HepG2 (cell line): ENCODE data around the gene COX6B1. TPM values are rescaled to one million over a fixed set of nuclear protein-coding genes. Genes with fewer than 3 reads are reported as not detected.

Experiments used
- ATAC-seq: fragments of 200-7000 bp; cut with Tn5 transposase; 3 replicates; pipeline ENCODE4 v1.9.1; 2020; ENCODE audit warnings: mild to moderate bottlenecking, moderate library complexity
- BruUV-seq: library from RNA; stranded (reverse); fragments of 400-500 nt; replicated peaks from 2 replicates; lab custom pipeline; 2021; lab: Mats Ljungman, UMichigan
- CTCF ChIA-PET: fragments of 300-600 bp; formaldehyde crosslinking; extraction: SDS; loops from one replicate; lab custom pipeline; 2021; ENCODE audit warnings: low total read pairs, inconsistent platforms, low intra/inter-chr PET ratio; lab: Yijun Ruan, JAX
- POLR2A ChIA-PET: fragments of 350-600 bp; sonication (Branson Sonifier 250); formaldehyde crosslinking; loops from one replicate; lab custom pipeline; 2020; ENCODE audit warnings: antibody characterized with exemption, inconsistent platforms; lab: Yijun Ruan, JAX
- DNase-seq: peaks from one replicate; pipeline ENCODE4 v3.0.0-alpha.2; 2015; ENCODE audit warnings: low spot score
- FAIRE-seq: peaks from 3 replicates; lab custom pipeline; 2011; peaks lifted over from hg19 to GRCh38; lab: Jason Lieb, UNC
- H2AFZ ChIP-seq: one replicate; pipeline ENCODE4 v1.6.1; 2011; ENCODE audit warnings: low read length, inconsistent platforms
- H3K27ac ChIP-seq: fragments of 300-600 bp; 3 replicates; pipeline ENCODE4 v1.8.0; 2011; ENCODE audit warnings: mixed run types, mild to moderate bottlenecking, mixed read lengths, low read length, inconsistent platforms; ENCODE audit not compliant: insufficient read depth; ENCODE audit errors: extremely low read length
- H3K27me3 ChIP-seq, 2 experiments: fragments of 200-600 bp in 1 of 2; 2 replicates in 1 of 2; 3 replicates in 1 of 2; pipeline versions ENCODE4 v1.6.0 to v1.8.0; 2011; ENCODE audit warnings: low read length in 2 of 2, mild to moderate bottlenecking in 2 of 2, moderate library complexity in 2 of 2, inconsistent platforms in 1 of 2; ENCODE audit not compliant: insufficient read depth in 2 of 2, control insufficient read depth in 1 of 2
- H3K36me3 ChIP-seq, 2 experiments: fragments of 200-600 bp in 1 of 2; replicated peaks in 1 of 2; 2 replicates in 1 of 2; 3 replicates in 1 of 2; pipeline versions ENCODE4 v1.5.1 to v1.8.0; 2011; ENCODE audit warnings: low read length in 2 of 2, inconsistent platforms in 1 of 2; ENCODE audit not compliant: insufficient read depth in 2 of 2, control insufficient read depth in 1 of 2
- H3K4me1 ChIP-seq: 2 replicates; pipeline ENCODE4 v1.5.1; 2012; ENCODE audit warnings: low read length, inconsistent platforms; ENCODE audit not compliant: insufficient read depth
- H3K4me2 ChIP-seq: 2 replicates; pipeline ENCODE4 v1.6.0; 2011; ENCODE audit warnings: low read depth, low read length, inconsistent platforms
- H3K4me3 ChIP-seq, 3 experiments: fragments of 200-600 bp in 1 of 3; sonication (generic), shearing (Covaris generic) in 1 of 3; replicated peaks in 1 of 3; 2 replicates each; pipeline ENCODE4 v1.5.1; 2011 to 2016; ENCODE audit warnings: low read length in 3 of 3, inconsistent platforms in 2 of 3, low read depth in 2 of 3, mild to moderate bottlenecking in 2 of 3, control low read depth in 1 of 3, mixed read lengths in 1 of 3; ENCODE audit not compliant: insufficient read depth in 1 of 3
- H3K79me2 ChIP-seq: one replicate; pipeline ENCODE4 v1.6.1; 2011; ENCODE audit warnings: low read length, inconsistent platforms; ENCODE audit not compliant: insufficient read depth
- H3K9ac ChIP-seq: 2 replicates; pipeline ENCODE4 v1.6.0; 2011; ENCODE audit warnings: mild to moderate bottlenecking, low read depth, low read length, inconsistent platforms; ENCODE audit not compliant: insufficient read depth
- H3K9me3 ChIP-seq: 2 replicates; pipeline ENCODE4 v1.5.1; 2012; ENCODE audit warnings: mild to moderate bottlenecking, low read length
- H4K20me1 ChIP-seq: 2 replicates; pipeline ENCODE4 v1.6.0; 2011; ENCODE audit warnings: inconsistent platforms, mild to moderate bottlenecking, low read length, moderate library complexity; ENCODE audit not compliant: insufficient read depth
- CREBL2 ChIP-seq: sonication (generic); formaldehyde crosslinking; IDR thresholded peaks from 2 replicates; pipeline ENCODE4 v1.8.1; 2023; ENCODE audit warnings: missing genetic modification reagents, mild to moderate bottlenecking, borderline replicate concordance
- EHMT2 ChIP-seq: fragments of 200-600 bp; sonication (generic); IDR thresholded peaks from 2 replicates; pipeline ENCODE4 v1.7.0; 2017; ENCODE audit warnings: antibody characterized with exemption, low read depth, low read length, borderline replicate concordance
- FOSL2 ChIP-seq: sonication (generic); formaldehyde crosslinking; IDR thresholded peaks from 2 replicates; pipeline ENCODE4 v1.4.0; 2020; ENCODE audit warnings: missing genetic modification reagents
- GPBP1L1 ChIP-seq: sonication (generic); formaldehyde crosslinking; IDR thresholded peaks from 2 replicates; pipeline ENCODE4 v1.5.0; 2020; ENCODE audit warnings: mild to moderate bottlenecking, missing genetic modification reagents
- NR2C2 ChIP-seq: sonication (generic); formaldehyde crosslinking; IDR thresholded peaks from 2 replicates; pipeline ENCODE4 v1.4.0; 2020; ENCODE audit warnings: missing genetic modification reagents, mild to moderate bottlenecking, moderate library complexity, borderline replicate concordance
- NR3C1 ChIP-seq: sonication (generic); formaldehyde crosslinking; IDR thresholded peaks from 2 replicates; pipeline ENCODE4 v1.4.0; 2020; ENCODE audit warnings: missing genetic modification reagents
- SAFB2 ChIP-seq: sonication (generic); formaldehyde crosslinking; IDR thresholded peaks from 2 replicates; pipeline ENCODE4 v1.5.1; 2020; ENCODE audit warnings: missing genetic modification reagents, low read depth, mild to moderate bottlenecking, borderline replicate concordance
- SAP130 ChIP-seq: IDR thresholded peaks from 2 replicates; pipeline ENCODE4 v1.6.1; 2016; ENCODE audit warnings: low read depth
- SUZ12 ChIP-seq: fragments of 150-350 bp; IDR thresholded peaks from 2 replicates; pipeline ENCODE4 v1.6.1; 2014; ENCODE audit warnings: low read depth, low read length
- TBX2 ChIP-seq: sonication (generic); formaldehyde crosslinking; IDR thresholded peaks from 2 replicates; pipeline ENCODE4 v1.5.0; 2020; ENCODE audit warnings: missing genetic modification reagents, mild to moderate bottlenecking, borderline replicate concordance
- THAP11 ChIP-seq: IDR thresholded peaks from 2 replicates; pipeline ENCODE4 v1.6.1; 2016; ENCODE audit warnings: missing biosample characterization, missing genetic modification reagents
- ZBTB34 ChIP-seq: sonication (generic); formaldehyde crosslinking; IDR thresholded peaks from 2 replicates; pipeline ENCODE4 v1.8.0; 2022; ENCODE audit warnings: mild to moderate bottlenecking, missing genetic modification reagents
- ZNF264 ChIP-seq: sonication (generic); formaldehyde crosslinking; IDR thresholded peaks from 2 replicates; pipeline ENCODE4 v1.4.0; 2020; ENCODE audit warnings: missing genetic modification reagents
- ZNF331 ChIP-seq: sonication (generic); formaldehyde crosslinking; IDR thresholded peaks from 2 replicates; pipeline ENCODE4 v1.4.0; 2020; ENCODE audit warnings: missing genetic modification reagents
- ZNF543 ChIP-seq: sonication (generic); formaldehyde crosslinking; IDR thresholded peaks from 2 replicates; pipeline ENCODE4 v1.4.0; 2020; ENCODE audit warnings: mild to moderate bottlenecking, missing genetic modification reagents
- ZNF776 ChIP-seq: sonication (generic); formaldehyde crosslinking; IDR thresholded peaks from 2 replicates; pipeline ENCODE4 v1.4.0; 2020; ENCODE audit warnings: mild to moderate bottlenecking, missing genetic modification reagents
- WGBS: methylation state at CpG from one replicate; pipeline ENCODE4 v1.1.6; 2017; ENCODE audit warnings: low lambda C conversion rate; 5-methylcytosine and 5-hydroxymethylcytosine counted together
- in situ Hi-C: cut with HindIII; loops from 2 replicates; pipeline ENCODE4 v1.10.0; 2017; ENCODE audit warnings: low pct_unique_long_range_greater_than_20kb; ENCODE audit not compliant: extremely low pct_ligation_motif_present
- intact Hi-C: fragments of 100-400 bp; cut with micrococcal nuclease; formaldehyde crosslinking; loops from one replicate; pipeline ENCODE4 v1.10.0; 2022; ENCODE audit not compliant: unreplicated experiment
- polyA plus RNA-seq, 8 experiments: library from polyadenylated mRNA; depleted of rRNA in 3 of 8; stranded (reverse) in 7 of 8; unstranded in 1 of 8; fragments of >200 nt; fragmentation: Illumina TruSeq in 4 of 8; extraction: Trizol in 4 of 8; gene quantifications; 2 replicates each; pipeline versions ENCODE4 v1.2.1 to v1.2.3, GENCODE V29; 2011 to 2016; ENCODE audit warnings: low read depth in 4 of 8, missing spikeins in 1 of 8, mixed read lengths in 1 of 8; ENCODE audit not compliant: insufficient read depth in 1 of 8
- total RNA-seq, 5 experiments: library from RNA; depleted of rRNA; stranded (reverse); fragments of >200 nt; fragmentation: Illumina TruSeq; extraction: Trizol; gene quantifications; 2 replicates each; pipeline ENCODE4 v1.2.3, GENCODE V29; 2016; ENCODE audit warnings: low read depth in 1 of 5
- TF ChIP-seq, protein P1 (sequence below): sonication (generic); formaldehyde crosslinking; IDR thresholded peaks from 2 replicates; pipeline ENCODE4 v1.9.0; 2021; ENCODE audit warnings: missing genetic modification reagents, borderline replicate concordance

The COX6B1 gene
- total and polyA plus RNA-seq, 2 of the 13 experiments (the other 11 are each of a cell fraction or from before 2014, with no cell fraction given) = 481 to 487 TPM

GRCh38 chr19:35601971-35602370 is 46.2 kb upstream of the COX6B1 start:
- ATAC-seq = no peak
- WGBS = 84% methylated on average over 3 of the region's 3 CpGs
- ChIA-PET CTCF (no interaction called here), POLR2A (no interaction called here)
- no TSS peak for BruUV-seq
- H3K9ac ChIP-seq = no peak overlapping the region
- no peak overlapping the region for H2AFZ ChIP-seq
- no peaks in the 10 kb centered on the region for H3K36me3 ChIP-seq
- no peaks in the 10 kb centered on the region for H4K20me1 ChIP-seq
- no peaks in the 10 kb centered on the region for H3K79me2 ChIP-seq
- H3K27ac ChIP-seq = no peak overlapping the region
- peaks cover 35% of the 10 kb centered on the region for H3K4me1 ChIP-seq
- peaks cover 0 to 11% of the 10 kb centered on the region in 2 experiments; a peak in 1 of 5 replicates for H3K27me3 ChIP-seq
- peaks cover 10% of the 10 kb centered on the region for H3K9me3 ChIP-seq
- FAIRE-seq = no peak
- intact Hi-C loops = no loop called here
- no peak overlapping the region for H3K4me2 ChIP-seq
- H3K4me3 ChIP-seq = no peak overlapping the region
- no peak for TF ChIP-seq SAFB2 (CRISPR knock-in tag)
- no peak for TF ChIP-seq ZNF776 (CRISPR knock-in tag)
- TF ChIP-seq SUZ12 = no peak
- TF ChIP-seq ZNF264 = no peak
- TF ChIP-seq, protein P1, sequence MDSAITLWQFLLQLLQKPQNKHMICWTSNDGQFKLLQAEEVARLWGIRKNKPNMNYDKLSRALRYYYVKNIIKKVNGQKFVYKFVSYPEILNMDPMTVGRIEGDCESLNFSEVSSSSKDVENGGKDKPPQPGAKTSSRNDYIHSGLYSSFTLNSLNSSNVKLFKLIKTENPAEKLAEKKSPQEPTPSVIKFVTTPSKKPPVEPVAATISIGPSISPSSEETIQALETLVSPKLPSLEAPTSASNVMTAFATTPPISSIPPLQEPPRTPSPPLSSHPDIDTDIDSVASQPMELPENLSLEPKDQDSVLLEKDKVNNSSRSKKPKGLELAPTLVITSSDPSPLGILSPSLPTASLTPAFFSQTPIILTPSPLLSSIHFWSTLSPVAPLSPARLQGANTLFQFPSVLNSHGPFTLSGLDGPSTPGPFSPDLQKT (CRISPR knock-in tag) = no peak
- no peak for TF ChIP-seq ZNF331 (CRISPR knock-in tag)
- no peak for TF ChIP-seq EHMT2
- no peak for TF ChIP-seq ZNF543 (CRISPR knock-in tag)
- no peak for TF ChIP-seq ZBTB34
- TF ChIP-seq NR2C2 (CRISPR knock-in tag) = no peak
- TF ChIP-seq NR3C1 = no peak
- TF ChIP-seq THAP11 (CRISPR knock-in tag) = no peak
- TF ChIP-seq GPBP1L1 (CRISPR knock-in tag) = no peak
- no peak for TF ChIP-seq FOSL2 (CRISPR knock-in tag)
- no peak for TF ChIP-seq SAP130 (CRISPR knock-in tag)
- TF ChIP-seq TBX2 (CRISPR knock-in tag) = no peak
- TF ChIP-seq CREBL2 = no peak
- TF ChIP-seq, all 625 proteins: peak for 0
- in situ Hi-C loops = no loop called here
- no peak for DNase-seq
